ENCODE measurements around the gene GMDS. TPM values are rescaled to one million over a fixed set of nuclear protein-coding genes. Genes with fewer than 3 reads are reported as not detected.
"Not testable (repeated sequence)": the region's sequence is repeated elsewhere in the genome, so short reads cannot be mapped to it uniquely, and the experiment has no call there.

The GMDS gene
- total and polyA plus RNA-seq, 2 donors (not counting 1 experiment from before 2014, with no cell fraction given): 11.5 to 16.4 TPM

- H3K27ac ChIP-seq (ENCODE audit: low read length in 2 of 2): no peak overlapping the region
- no peak for TF ChIP-seq EZH2 (IDR thresholded peaks at IDR 0.05; ENCODE audit: borderline replicate concordance, insufficient read depth, low read depth, low read length, poor library complexity, severe bottlenecking)
- no peak for TF ChIP-seq CTCF (IDR thresholded peaks at IDR 0.05)
- peaks cover 0 to 4% (median 0%) of the 10 kb centered on the region in 4 experiments for H3K27me3 ChIP-seq (replicated peaks in 1 of 4; ENCODE audit: control extremely low read depth in 1 of 4, control insufficient read depth in 3 of 4, insufficient read depth in 4 of 4, low read length in 3 of 4)
- H3K9me3 Mint-ChIP-seq (ENCODE audit: insufficient read depth): no peaks in the 10 kb centered on the region
- no peaks in the 10 kb centered on the region for H4K20me1 ChIP-seq (ENCODE audit: control insufficient read depth, insufficient read depth, low read length, poor library complexity, severe bottlenecking)
- no peak overlapping the region for H3K4me2 ChIP-seq (replicated peaks; ENCODE audit: low read depth, low read length, poor library complexity, severe bottlenecking)
- CTCF ChIA-PET: interaction anchor here (0.6 kb wide), 1 partner anchor 46 kb away, joined by 3 read pairs; no protein-coding TSS in a partner anchor
- H3K27ac Mint-ChIP-seq: no peak overlapping the region
- H3K4me1 Mint-ChIP-seq: peaks cover 5% of the 10 kb centered on the region
- no peak overlapping the region for H3K4me3 ChIP-seq (ENCODE audit: control extremely low read depth in 1 of 5, extremely low read depth in 1 of 5, insufficient read depth in 1 of 5, low read depth in 2 of 5, low read length in 4 of 5)
- 89% methylated on average over 13 of the region's 16 CpGs for WGBS (ENCODE audit: insufficient coverage)
- H3K9ac ChIP-seq (ENCODE audit: low read length): no peak overlapping the region
- H3K4me1 ChIP-seq (ENCODE audit: control insufficient read depth in 2 of 2, insufficient read depth in 2 of 2, low read length in 2 of 2): peaks cover 2 to 3% of the 10 kb centered on the region in 2 donors
- no peaks in the 10 kb centered on the region for H3K79me2 ChIP-seq (ENCODE audit: control insufficient read depth, insufficient read depth, low read length)
- intact Hi-C loops (cut with micrococcal nuclease): no loop called here
- no peaks in the 10 kb centered on the region for H3K36me3 ChIP-seq (replicated peaks in 1 of 2; ENCODE audit: control extremely low read depth in 1 of 2, control insufficient read depth in 1 of 2, extremely low read depth in 1 of 2, insufficient read depth in 2 of 2, low read length in 1 of 2)
- H3K4me3 Mint-ChIP-seq: no peak overlapping the region
- H2AFZ ChIP-seq (ENCODE audit: insufficient read depth, low read depth, low read length, poor library complexity, severe bottlenecking): no peak overlapping the region
- POLR2A ChIA-PET: no interaction called here
- no peak for DNase-seq
- no peaks in the 10 kb centered on the region for H3K27me3 Mint-ChIP-seq
- no peak for ATAC-seq (ENCODE audit: low read depth)
- H3K9me3 ChIP-seq (ENCODE audit: control extremely low read depth in 1 of 3, control insufficient read depth in 2 of 3, insufficient read depth in 1 of 3, low read length in 2 of 3): peaks cover 0 to 2% (median 0%) of the 10 kb centered on the region in 3 donors
These were observed 574.5 kb downstream of the GMDS start for GRCh38 chr6:1670711-1671462.

GRCh38 chr6:1669996-1670395, 575.4 kb downstream of the GMDS start:
- Histone ChIP-seq H3K36me3 (replicated peaks in 1 of 2; ENCODE audit: control extremely low read depth in 1 of 2, control insufficient read depth in 1 of 2, extremely low read depth in 1 of 2, insufficient read depth in 2 of 2, low read length in 1 of 2) (no peaks in the 10 kb centered on the region), H4K20me1 (ENCODE audit: control insufficient read depth, insufficient read depth, low read length, poor library complexity, severe bottlenecking) (no peaks in the 10 kb centered on the region), H3K4me3 (ENCODE audit: control extremely low read depth in 1 of 5, extremely low read depth in 1 of 5, insufficient read depth in 1 of 5, low read depth in 2 of 5, low read length in 4 of 5) (no peak overlapping the region), H3K27ac (ENCODE audit: low read length in 2 of 2) (no peak overlapping the region), H3K27me3 (replicated peaks in 1 of 4; ENCODE audit: control extremely low read depth in 1 of 4, control insufficient read depth in 3 of 4, insufficient read depth in 4 of 4, low read length in 3 of 4) (peaks cover 0 to 4% (median 0%) of the 10 kb centered on the region in 4 experiments), H3K79me2 (ENCODE audit: control insufficient read depth, insufficient read depth, low read length) (no peaks in the 10 kb centered on the region), H3K9me3 (ENCODE audit: control extremely low read depth in 1 of 3, control insufficient read depth in 2 of 3, insufficient read depth in 1 of 3, low read length in 2 of 3) (peaks cover 0 to 2% (median 0%) of the 10 kb centered on the region in 3 donors), H3K4me2 (replicated peaks; ENCODE audit: low read depth, low read length, poor library complexity, severe bottlenecking) (no peak overlapping the region), H3K4me1 (ENCODE audit: control insufficient read depth in 2 of 2, insufficient read depth in 2 of 2, low read length in 2 of 2) (peaks cover 11 to 12% of the 10 kb centered on the region in 2 donors), H3K9ac (ENCODE audit: low read length) (no peak overlapping the region), H2AFZ (ENCODE audit: insufficient read depth, low read depth, low read length, poor library complexity, severe bottlenecking) (no peak overlapping the region)
- H3K9me3 Mint-ChIP-seq (ENCODE audit: insufficient read depth): no peaks in the 10 kb centered on the region
- TF ChIP-seq EZH2 (IDR thresholded peaks at IDR 0.05; ENCODE audit: borderline replicate concordance, insufficient read depth, low read depth, low read length, poor library complexity, severe bottlenecking) (no peak), CTCF (IDR thresholded peaks at IDR 0.05) (no peak)
- POLR2A ChIA-PET: no interaction called here
- no peak for ATAC-seq (ENCODE audit: low read depth)
- 88% methylated on average over 1 of the region's 11 CpGs for WGBS (ENCODE audit: insufficient coverage)
- no peak for DNase-seq
- no peak overlapping the region for H3K4me3 Mint-ChIP-seq
- H3K27ac Mint-ChIP-seq: no peak overlapping the region
- H3K4me1 Mint-ChIP-seq: peaks cover 14% of the 10 kb centered on the region
- intact Hi-C loops (cut with micrococcal nuclease): no loop called here
- H3K27me3 Mint-ChIP-seq: no peaks in the 10 kb centered on the region
- CTCF ChIA-PET: no interaction called here

- CTCF ChIA-PET: not testable (repeated sequence)
These were observed 576.9 kb downstream of the GMDS start for GRCh38 chr6:1668456-1668855.

More at GRCh38 chr6:1668456-1668855, 576.9 kb downstream of the GMDS start:
- H4K20me1 ChIP-seq (ENCODE audit: control insufficient read depth, insufficient read depth, low read length, poor library complexity, severe bottlenecking); H3K27ac Mint-ChIP-seq; H3K36me3 ChIP-seq (replicated peaks in 1 of 2; ENCODE audit: control extremely low read depth in 1 of 2, control insufficient read depth in 1 of 2, extremely low read depth in 1 of 2, insufficient read depth in 2 of 2, low read length in 1 of 2); intact Hi-C loops (cut with micrococcal nuclease); H3K4me3 ChIP-seq (ENCODE audit: control extremely low read depth in 1 of 5, extremely low read depth in 1 of 5, insufficient read depth in 1 of 5, low read depth in 2 of 5, low read length in 4 of 5); POLR2A ChIA-PET; H3K9me3 Mint-ChIP-seq (ENCODE audit: insufficient read depth); H3K79me2 ChIP-seq (ENCODE audit: control insufficient read depth, insufficient read depth, low read length); H3K9me3 ChIP-seq (ENCODE audit: control extremely low read depth in 1 of 3, control insufficient read depth in 2 of 3, insufficient read depth in 1 of 3, low read length in 2 of 3); H3K4me3 Mint-ChIP-seq; H2AFZ ChIP-seq (ENCODE audit: insufficient read depth, low read depth, low read length, poor library complexity, severe bottlenecking); H3K27me3 ChIP-seq (replicated peaks in 1 of 4; ENCODE audit: control extremely low read depth in 1 of 4, control insufficient read depth in 3 of 4, insufficient read depth in 4 of 4, low read length in 3 of 4); DNase-seq; H3K27ac ChIP-seq (ENCODE audit: low read length in 2 of 2); ATAC-seq (ENCODE audit: low read depth); H3K9ac ChIP-seq (ENCODE audit: low read length); H3K27me3 Mint-ChIP-seq; H3K4me2 ChIP-seq (replicated peaks; ENCODE audit: low read depth, low read length, poor library complexity, severe bottlenecking): not testable (repeated sequence)
- H3K4me1 Mint-ChIP-seq: peaks cover 24% of the 10 kb centered on the region
- 100% methylated on average over 1 of the region's 5 CpGs for WGBS (ENCODE audit: insufficient coverage)
- peaks cover 18 to 21% of the 10 kb centered on the region in 2 donors for H3K4me1 ChIP-seq (ENCODE audit: control insufficient read depth in 2 of 2, insufficient read depth in 2 of 2, low read length in 2 of 2)
